Measurements from ENCODE around the gene ATXN7L3.
"Not testable (repeated sequence)": the region's sequence is repeated elsewhere in the genome, so short reads cannot be mapped to it uniquely, and the experiment has no call there.

The ATXN7L3 gene, protein sequence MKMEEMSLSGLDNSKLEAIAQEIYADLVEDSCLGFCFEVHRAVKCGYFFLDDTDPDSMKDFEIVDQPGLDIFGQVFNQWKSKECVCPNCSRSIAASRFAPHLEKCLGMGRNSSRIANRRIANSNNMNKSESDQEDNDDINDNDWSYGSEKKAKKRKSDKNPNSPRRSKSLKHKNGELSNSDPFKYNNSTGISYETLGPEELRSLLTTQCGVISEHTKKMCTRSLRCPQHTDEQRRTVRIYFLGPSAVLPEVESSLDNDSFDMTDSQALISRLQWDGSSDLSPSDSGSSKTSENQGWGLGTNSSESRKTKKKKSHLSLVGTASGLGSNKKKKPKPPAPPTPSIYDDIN

DNA sequence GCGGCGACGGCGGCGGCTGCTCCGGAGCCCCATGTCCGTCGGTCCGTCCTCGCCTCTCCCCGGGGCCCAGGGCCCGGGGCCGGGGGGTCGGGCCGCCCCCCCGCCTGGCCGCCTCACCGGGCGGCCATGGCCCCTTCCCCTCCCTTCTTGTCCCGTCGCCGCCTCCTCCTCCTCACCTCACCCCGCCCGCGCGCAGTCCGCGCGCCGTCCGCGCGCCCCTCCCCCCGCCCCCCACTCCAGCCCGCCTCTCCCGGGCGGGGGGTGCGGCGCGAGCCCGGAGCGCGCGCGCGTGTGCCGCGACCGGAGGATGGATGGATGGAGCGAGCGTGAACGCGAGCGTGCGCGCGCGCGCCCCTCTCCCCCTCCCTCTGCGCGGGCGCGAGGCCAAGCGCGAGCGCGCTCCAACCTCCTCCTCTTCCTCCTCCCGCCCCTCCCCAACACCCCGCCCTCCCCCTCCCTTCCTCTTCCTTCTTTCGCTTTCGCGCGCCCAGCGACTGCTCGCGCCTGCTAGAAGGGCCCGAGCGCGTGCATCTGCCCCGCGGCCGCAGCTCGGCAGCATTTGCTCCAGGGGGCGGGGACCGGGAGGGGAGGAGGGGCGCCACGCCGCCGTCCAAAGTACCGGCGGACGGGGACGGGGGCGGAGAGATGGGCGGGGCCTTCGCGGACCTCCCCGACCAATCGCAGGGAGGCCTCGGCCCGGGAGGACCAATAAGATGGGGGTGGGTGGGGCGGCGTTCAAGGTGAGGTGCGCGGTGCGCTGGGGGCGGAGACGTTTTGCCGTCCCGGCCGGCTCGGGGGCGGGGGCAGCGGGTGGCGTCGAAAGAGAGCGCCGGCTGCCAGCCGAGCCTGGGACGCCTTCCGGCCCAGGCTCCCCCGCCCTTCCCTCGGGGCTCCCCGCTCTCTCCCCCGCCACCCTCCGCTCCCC lies at the start of gene ATXN7L3:
ATXN7L3 (minus strand) TSS at position 332 of the 925 bp plus-strand sequence. CDS start 1,814 bp downstream, outside the sequence.
- peak; percentile 99 for DNase-seq

DNA sequence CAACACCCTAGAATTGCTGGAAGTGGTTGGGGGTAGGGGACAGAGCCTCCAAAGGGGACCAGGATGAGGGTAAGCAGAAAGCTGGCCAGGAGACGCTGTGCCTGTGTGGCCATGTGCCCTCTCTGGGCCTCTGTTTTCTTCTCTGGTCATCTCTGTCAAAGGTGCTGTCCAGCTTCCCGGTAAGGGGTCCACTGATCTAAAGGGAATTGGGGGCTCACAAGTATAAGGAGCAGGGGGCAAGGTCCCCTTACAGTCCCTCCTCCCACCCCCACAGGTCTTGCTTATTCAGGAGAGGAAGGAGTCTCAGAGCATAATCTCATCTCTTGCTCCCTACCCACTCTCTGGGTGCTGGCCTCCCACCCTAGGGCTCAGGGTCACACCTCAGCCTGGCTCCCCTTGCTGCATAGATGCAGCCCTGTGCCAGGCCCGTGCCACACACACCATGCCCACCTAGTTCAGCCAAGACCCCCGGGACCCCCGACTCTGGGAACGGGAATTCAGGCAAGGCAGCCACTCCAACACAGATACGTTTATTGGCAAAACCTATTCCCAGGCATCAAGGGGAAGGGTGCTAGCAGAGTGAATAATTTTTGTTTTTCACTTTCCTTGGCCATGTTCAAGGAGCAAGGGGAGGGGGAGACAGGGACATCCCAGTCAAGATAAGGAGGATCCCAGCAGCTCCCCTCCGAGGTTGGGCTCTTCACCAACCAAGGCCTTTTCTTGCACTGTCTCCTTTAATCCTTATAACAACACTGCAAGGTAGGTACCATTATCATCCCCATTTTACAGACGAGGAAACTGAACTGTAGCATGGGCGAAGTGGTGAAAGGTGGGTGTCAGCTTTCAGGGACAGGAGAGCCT lies 48.4 kb upstream of the ATXN7L3 start:
- no peak for DNase-seq

DNA sequence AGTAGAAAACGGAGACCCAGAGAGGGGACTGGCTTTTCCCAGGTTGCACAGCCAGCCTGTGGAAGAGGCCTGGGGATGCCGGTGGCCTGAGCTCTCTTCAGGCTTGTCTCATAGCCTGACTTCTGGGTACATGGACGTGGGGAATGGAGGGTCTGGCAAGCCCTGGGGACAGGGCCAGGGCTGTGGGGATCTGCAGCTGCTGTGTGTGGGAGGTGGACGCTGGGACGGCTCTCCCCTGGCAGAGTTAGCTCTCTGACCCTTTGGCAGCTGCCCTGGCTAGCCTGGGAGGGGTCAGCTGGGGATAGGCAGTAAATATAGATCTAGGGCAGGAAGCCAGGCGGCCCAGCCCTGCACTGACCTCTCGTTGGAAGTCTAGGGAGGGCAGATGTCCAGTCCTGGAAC lies 47.8 kb upstream of the ATXN7L3 start:
- no peak for DNase-seq

DNA sequence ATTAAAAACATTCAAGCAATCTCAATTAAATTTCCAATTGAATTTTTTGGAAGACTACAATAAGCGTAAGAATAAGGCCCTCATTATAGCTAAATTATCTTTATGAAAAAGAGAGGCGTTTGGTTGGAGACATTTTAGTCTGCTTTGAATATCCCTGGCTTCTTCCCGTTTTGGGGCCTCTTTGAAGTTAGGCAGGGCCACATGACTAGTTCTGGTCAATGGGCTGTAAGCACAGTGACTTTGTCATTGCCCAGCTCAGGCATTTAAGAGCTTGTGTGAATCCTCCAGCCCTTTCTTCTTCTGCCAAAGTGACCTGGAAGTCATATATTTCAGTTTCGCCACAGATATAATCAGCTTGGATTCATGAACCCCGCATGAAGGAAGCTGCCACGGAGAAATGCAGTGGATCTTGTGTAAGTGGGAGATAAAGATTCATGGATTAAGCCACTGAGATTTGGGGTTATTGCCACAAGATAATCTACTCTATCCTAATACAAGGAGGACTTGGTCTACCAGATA lies 41.5 kb upstream of the ATXN7L3 start:
- DNase-seq: no peak

DNA sequence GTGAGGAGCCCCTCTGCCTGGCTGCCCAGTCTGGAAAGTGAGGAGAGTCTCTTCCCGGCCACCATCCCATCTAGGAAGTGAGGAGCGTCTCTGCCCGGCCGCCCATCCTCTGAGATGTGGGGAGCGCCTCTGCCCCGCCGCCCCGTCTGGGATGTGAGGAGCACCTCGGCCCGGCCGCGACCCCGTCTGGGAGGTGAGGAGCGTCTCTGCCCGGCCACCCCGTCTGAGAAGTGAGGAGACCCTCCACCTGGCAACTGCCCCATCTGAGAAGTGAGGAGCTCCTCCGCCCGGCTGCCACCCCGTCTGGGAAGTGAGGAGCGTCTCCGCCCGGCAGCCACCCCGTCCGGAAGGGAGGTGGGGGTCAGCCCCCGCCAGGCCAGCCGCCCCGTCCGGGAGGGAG lies 38.2 kb upstream of the ATXN7L3 start:
- not testable (repeated sequence) for DNase-seq

DNA sequence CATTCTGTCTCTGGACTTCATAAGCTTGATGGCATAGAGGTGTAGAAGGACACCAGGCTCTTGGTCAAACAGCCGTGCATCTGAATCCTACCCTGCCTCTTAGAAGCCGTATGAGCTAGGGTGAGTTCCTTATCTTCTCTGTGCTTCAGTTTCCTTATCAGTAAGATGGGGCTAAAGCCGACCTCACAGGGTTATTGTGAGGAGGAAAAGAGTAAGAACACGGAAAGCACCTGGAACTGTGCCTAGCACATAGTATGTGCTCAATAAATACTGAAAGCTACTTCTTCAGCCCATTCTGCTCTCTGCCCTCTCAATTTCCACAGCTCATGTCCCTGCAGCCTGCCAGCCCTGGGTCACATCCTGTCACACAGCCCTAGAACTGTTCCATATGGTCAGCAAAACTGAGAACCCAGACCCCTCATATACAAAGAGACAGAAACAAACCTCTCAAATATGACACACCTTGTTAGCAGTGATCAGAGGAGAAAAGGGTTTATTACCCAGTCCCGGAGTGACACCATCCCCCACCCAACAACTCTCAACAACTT lies 36.8 kb upstream of the ATXN7L3 start:
- no peak for DNase-seq

DNA sequence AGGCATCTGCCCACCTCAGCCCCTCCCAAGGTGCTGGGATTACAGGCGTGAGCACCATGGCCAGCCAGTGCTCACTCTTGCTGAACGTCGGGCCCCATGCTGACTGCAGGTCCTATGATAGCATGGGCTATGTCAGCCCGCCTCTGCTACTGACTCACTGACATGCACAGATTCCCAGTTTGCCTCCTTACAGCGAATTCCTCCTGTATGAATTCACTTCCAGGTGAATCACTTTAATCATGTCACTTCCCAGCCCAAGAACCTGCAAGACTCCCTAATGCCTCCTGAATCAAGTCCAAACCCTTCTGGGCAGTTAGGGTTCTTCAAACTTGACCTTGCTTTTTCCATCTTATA lies 35.9 kb upstream of the ATXN7L3 start:
- DNase-seq: no peak

DNA sequence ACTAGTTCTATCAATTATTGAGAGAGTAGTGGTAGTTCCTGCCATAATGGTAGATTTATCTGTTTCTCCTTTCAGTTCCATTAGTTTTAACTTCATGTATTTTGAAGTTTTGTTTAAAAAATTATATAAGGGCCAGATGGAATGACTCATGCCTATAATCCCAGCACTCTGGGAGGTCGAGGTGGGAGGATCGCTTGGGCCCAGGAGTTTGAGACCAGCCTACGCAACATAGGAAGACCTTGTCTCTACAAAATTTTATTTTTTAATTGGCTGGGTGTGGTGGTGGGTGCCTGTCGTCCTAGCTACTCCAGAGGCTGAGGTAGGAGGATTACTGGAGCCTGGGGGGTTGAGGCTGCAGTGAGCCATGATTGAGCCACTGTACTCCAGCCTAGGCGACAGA lies 33.9 kb upstream of the ATXN7L3 start:
- no peak for DNase-seq

DNA sequence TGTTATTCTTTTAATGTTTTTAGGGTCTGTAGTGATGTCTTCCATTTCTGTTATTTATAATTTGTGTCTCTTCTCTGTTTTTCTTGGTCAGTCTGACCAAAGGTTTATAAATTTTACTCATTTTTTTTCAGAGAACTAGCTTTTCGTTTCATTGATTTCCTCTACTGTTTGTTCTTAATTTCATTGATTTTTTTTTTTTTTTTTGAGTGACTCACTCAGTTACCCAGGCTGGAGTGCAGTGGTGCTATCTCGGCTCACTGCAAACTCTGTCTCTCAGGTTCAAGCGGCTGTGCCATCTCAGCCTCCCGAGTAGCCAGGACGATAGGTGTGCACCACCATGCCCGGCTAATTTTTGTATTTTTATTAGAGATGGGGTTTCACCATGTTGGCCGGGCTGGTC lies 32.4 kb upstream of the ATXN7L3 start:
- DNase-seq: no peak

DNA sequence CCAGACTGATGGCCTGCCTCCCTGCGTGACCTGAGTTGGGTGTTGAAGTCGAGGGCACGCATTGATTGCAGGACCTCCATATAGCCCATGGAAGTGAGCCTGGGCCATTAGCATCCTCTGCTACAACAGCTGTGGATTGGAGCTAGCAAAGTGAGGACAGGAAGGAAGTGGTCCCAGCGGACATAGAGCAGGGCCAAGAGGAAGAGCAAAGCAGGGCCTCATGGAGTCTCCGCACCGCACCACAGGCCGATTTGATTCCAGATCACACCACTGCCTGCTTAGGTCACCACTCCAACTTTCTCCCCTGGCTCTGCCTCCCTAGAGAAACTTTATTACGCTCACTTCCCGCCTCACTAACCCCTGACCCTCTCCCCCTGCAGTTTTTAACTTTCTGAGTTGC lies 30.5 kb upstream of the ATXN7L3 start:
- DNase-seq: no peak

DNA sequence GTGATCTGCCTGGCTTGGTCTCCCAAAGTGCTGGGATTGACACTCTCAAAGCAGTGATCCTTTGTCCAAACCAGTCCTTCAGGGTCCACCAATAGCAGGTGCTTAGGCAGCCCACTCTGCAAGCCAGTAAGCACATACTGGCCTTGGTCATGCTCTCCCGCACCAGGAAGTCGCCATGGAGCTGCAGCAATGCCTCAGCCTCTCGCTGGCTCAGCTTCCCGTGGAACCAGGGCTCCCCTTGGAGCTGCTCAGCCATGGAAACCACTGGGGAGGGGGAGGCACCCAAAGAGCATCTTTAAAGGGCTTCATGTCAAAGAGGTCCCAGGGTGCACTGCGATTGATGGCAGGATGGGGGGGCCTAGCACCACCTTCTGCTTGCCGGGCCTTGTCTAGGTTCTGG lies 29.4 kb upstream of the ATXN7L3 start:
- DNase-seq: no peak

DNA sequence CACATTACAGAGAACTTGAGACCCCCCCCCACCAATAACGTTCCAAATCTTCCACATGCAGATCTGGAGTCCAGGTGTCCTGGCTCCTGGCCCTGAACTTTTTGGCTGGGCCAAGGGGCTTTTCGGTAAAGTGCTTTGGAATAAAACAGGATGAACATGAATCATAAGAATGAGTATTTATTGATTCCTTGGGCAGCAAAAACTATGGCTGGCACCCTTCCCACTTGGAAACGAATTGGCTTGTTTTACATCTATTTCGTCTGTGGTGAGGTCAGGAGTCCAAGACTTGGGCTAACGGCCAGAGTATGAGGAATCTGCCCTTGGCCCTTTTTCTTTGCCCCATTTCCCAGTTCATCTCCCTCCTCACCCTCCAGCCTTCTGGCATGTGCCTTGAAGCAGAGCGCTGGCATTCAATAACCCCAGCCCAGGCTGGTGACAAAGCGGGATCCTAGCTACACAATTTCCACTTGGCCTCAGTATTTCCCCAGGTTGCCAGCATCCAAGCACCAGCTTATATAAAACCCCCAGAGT lies 23.9 kb upstream of the ATXN7L3 start:
- DNase-seq: no peak

DNA sequence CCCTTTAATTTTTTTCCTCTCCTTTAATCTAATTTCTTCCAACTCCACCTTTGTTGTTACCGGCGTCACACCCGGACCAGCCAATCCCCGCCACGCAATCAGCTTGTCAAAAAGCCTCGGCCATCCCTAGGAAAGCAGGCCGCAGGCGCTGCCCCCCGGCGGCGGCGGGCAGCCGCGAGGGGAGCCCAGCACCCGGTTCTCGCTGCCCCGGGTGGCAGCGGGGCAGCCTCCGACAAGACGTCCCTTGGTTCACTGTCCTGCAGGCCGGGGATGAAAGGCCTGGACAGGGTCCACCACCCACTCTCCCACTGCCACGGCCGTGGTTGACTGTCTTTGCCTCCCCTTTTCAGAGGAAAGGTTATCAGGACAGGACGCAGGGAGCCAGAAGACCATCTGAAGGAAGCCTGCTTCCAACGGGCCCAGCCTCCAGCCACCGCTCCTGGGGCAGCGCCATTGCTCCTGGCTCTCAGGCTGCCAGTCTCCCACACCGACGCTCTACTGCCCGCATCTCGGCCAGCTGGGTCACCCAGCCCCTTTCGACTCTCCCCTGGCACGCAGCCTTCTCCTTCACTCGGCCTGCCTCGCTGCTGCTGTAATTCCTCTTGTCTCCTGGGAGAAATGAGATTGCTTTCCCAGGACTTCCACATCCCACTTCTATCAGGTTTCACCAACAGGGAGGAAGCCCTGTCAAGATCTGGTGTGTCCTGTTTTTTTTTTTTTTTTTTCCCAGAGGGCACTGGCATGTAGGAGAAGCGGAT lies 22.6 kb upstream of the ATXN7L3 start:
- peak; percentile 77 for DNase-seq

DNA sequence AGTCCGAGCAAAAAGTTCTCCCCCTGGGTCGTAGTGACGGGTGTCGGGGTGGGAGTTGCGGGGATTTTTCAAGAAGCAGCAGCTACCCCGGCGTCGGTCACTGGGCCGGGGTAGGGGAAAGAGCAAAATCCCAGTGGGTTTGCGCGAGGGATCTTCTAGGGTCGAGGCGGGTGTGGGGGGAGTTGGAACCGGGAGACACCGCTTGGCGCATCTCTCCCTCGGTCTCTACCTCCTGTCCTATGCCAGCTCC lies 22.1 kb upstream of the ATXN7L3 start:
- peak; percentile 76 for DNase-seq

DNA sequence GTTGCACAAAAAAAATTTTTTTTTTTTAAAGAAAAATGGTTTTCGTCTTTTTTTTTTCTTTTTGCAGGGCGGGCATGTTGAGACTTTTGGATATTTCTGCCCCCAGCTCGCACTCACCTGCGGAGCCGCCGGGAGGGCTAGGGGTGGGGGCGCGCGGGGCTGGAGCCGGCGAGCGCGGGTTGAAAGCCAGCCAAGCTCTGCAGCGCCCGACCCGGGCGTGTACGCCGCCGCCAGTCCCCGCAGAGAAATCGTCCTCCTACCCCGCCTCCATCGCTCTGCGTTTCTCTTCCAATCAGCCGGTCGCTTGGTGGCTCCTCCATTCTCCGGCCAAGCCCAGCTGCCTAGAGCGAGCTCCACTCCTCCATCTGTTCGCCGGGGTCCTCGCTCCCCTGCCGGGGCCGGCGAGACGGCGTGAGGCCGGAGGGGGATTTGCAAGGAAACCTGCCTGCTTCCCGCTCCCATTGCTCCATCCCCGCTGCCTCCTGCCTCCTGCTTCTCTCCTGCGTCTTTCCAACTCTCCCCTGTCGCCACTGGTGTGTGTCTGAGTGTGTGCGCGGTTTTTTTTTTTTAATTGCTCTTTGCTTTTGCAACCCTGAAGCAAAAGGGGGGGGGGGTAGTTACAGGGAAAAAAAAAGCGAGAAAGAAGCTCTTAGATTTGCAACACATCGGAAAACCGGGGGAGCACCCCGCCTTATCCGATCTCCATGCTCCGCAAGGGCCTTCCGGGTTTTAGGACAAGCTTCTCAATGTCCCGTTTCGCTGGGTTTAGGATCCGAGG lies 21.6 kb upstream of the ATXN7L3 start:
- DNase-seq: peak; percentile 86

DNA sequence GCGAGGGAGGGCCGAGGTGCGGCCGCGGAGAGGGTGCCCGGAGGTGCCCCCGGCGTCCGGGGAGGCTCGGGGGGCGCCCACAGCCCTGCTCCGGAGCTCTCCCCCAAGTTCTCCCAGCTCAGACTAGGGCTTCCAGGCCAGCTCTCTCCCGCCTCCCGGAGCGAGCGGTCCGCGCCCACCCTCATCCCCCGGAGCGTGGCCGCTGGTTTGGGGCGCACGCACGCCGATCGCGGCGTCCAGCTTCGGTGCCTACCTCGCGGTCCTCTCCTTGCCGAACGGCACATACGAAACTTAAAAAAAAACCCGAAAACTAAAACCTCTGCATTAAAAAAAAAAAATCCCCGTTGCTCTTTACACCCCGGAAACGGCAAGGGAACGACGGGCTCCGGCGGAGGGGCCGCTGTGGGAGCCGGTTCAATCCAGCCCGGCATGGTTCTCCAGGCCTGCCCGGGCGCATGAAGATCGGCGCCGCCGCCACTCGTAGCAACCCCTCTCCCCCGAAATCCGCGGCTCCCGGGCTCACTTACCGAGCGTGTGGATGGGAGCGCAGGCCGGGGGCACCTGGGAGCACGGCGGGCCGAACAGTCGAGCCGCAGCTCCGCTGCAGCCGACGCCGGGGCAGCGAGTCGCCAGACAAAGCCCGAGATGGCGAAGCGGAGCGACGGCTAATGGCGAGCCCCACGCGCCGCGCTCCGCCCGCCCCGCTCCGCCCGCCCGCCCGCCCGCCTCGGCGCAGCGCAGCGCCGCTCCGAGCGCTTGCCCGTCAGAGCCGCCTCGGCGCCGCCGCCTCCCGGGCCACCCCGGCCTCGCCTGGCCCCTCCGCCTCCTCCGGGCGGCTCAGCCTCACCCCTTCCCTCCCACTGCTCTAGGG lies 20.8 kb upstream of the ATXN7L3 start:
- DNase-seq: peak; percentile 88

DNA sequence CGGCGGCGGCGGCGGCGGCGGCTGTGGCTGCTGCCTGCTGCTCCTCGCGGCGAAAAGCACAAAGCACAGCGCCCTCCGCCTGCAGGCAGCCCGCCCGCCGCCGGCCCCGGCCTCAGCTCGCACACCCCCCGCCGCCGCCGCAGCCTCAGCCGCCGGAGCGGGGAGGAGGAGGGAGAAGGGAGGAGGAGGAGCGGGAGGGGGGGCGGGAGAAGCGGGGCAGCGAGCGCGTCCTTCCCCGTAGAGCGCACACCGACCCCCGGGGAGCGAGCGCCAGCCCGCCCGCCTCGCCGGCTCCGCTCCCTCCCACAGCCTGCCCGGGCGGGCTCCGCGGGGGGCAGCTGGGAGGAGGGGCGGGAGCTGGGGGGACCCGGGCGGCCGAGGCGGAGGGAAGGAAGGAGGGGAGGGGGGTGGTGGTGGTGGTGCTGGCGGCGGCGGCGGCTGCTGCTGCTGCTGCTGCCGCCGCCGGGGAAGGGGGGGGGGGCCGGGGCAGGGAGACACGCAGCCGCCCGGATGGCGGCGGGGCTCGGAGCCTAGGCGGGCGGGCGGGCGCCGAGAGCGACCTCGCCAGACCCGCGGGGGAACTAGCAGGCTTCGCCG lies 20.0 kb upstream of the ATXN7L3 start, which contains the start of gene UBTF:
UBTF (minus strand) TSS at position 60 of the 597 bp plus-strand sequence. CDS start 1,446 bp downstream, outside the sequence.
- DNase-seq: peak; percentile 87

DNA sequence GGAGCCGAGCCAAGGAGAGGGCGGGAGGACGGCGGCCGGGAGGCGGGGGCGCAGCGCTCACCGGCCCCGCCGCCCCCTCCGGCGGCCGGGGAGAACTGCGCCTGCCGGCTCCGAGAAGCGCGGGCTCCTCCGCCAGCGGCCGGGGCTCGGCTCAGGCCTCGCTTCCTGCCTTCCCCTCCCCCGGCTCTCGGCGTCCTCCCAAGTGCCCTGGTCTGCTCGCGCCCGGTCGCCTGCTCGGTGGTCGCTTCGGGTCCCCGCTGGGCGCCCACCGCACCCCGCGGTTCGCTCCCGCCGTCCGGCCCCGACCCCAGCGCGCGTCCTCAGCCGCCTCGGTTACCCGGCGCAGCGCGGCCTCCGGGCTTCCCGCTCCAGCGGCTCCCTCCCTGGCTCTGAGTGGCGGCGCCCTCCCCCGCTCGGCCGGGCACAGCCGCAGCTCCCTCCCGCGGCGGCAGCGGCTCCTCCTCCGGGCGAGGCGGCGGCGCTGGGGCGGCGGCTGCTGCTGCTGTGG lies 19.5 kb upstream of the ATXN7L3 start:
- peak; percentile 86 for DNase-seq
